GM21526 (cell line): ENCODE data around the gene DNAJB1.
"Not testable (repeated sequence)": the region's sequence is repeated elsewhere in the genome, so short reads cannot be mapped to it uniquely, and the experiment has no call there.

Source experiments
- ATAC-seq: cut with Tn5 transposase; IDR thresholded peaks from one replicate; pipeline ENCODE4 v1.9.1; 2021; ENCODE audit warnings: moderate library complexity; ENCODE audit not compliant: unreplicated experiment, low FRiP score

Gene DNAJB1

DNA sequence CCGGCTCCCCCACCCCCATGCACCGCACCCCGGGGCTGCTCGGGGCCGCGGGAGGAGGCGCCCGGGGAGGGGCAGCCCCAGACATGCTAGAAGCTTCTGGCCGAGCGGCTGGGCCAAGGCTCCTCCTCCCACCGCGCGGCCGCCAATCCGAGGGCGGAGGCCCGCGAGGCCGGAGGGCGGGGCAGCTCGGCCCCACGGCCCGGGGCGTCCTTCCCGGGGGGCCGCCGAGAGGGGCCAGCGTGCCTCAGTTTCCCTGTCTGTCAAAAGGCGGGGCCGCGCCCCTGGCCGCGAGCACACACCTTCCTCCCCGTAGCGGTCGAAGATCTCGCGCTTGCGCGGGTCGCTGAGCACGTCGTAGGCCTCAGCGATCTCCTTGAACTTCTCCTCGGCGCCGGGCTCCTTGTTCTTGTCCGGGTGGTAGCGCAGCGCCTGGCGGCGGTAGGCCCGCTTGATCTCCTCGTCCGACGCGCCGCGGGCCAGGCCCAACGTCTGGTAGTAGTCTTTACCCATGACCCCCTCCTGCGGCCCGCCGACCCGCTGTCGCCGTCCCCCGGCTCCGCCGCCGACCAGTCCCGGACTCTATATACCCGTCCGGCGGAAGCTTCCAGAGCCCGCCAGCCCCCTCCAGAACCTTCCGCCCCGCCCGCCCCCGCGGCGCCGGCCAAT, at the start of gene DNAJB1:
Gene DNAJB1 (minus strand): TSS at position 558 of the 666 bp plus-strand sequence. CDS start 48 bp downstream, at position 510.
- peak; percentile 57 for ATAC-seq

- no peak for ATAC-seq
Observed at GRCh38 chr19:14567079-14567478, 48.9 kb upstream of the DNAJB1 start.

DNA sequence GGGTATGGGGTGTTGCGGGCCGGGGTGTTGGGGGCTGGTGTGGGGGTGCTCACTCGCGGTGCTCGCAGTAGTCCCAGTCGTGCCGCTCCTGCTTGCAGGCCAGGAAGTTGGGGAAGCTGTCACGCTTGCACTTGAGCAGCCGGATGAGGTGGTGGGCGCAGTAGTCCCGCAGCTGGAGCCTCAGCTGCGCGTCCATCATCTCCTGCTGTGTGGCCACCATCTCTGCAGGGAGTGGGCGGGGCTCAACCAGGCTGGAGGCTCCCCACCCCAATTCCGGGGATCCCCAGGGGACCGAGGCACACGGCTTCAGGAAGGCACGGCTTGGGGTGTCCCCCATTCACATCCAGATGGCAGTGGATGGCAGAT, 48.5 kb upstream of the DNAJB1 start:
- no peak for ATAC-seq

DNA sequence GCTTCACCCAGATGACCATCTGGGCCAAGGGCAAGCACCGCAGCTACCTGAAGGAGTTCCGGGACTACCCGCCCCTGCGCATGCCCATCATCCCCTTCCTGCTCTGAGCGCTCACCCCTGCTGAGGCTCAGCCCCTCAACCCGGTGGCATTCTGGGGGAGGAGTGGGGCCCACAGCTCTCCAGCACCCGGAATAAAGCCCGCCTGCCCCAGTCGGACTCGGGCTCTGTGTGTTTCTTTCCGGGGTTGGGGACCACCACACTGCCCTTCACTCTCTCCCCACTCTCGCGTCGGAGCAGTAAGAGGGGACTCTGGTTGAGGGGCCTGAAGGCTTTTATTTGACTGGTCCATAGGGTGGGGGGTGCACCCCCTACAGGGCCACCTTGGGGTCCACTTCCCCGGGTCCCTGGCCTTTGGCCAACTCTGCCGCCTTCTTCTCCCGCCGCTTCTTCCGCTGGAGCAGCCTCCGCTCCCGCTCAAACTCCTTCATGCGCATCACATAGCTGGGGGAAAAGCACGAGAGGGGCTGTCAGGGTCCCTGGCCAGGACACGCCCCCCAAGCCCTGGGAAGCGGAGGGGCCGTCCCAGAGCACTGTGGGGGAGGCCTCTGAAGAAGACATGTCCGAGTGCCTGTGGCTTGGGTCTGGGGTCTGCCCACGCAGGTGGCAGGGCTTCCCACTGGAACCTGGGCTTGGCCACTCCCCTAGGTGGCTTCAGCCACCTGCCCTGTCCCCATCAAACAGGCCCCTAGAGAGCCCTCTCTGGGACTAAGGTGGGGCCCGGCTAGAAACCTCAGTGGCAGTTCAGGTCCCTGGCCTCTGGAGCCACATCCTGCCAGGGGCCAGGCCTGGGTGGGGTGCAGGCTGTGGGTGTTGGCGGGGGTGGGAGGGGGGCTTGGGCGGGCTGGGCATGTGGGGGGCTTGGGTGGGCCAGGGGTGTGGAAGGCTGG, 47.8 kb upstream of the DNAJB1 start:
- ATAC-seq, result no peak

DNA sequence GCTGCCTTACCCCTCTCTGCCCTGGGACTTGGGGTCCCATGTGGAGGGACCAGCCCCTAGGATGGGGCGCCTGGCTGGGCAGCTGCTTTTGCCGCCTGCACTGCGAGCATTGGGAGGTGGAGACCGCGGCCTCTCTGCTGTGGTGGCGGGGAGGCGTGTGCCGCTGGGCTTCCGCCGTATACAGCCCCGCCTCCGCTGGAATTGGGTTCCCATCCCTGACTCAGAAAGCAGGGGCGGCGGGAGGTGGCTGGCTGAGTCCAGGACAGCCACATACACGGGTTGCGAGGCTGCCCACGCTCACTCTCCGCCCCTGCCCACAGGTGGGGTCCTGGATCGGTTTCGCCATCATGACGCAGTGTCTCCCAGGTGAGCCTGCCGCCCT, 47.1 kb upstream of the DNAJB1 start:
- ATAC-seq, result no peak

DNA sequence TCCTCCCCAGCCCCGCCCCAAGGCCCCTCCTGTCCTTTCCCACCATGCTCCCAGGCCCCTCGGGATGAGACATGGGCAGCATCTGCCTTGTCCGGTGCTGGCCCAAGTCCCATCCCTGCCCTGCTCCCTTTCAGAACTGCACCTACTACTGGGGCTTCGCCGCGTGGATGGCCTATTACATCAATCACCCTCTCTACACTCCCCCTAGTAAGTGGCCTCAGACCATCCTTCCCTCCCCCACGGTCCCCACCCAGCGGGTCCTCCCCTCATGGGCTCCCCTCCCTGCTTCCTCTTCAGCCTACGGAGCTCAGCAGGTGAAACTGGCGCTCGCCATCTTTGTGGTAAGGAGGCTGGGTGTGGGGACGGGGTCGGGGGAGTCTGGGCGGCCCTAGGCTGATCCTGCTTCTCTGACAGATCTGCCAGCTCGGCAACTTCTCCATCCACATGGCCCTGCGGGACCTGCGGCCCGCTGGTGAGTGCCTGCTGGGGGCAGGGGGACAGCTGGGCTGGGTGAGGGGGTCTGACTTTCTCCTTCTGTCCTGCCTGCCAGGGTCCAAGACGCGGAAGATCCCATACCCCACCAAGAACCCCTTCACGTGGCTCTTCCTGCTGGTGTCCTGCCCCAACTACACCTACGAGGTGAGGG, 46.6 kb upstream of the DNAJB1 start:
- not testable (repeated sequence) for ATAC-seq

DNA sequence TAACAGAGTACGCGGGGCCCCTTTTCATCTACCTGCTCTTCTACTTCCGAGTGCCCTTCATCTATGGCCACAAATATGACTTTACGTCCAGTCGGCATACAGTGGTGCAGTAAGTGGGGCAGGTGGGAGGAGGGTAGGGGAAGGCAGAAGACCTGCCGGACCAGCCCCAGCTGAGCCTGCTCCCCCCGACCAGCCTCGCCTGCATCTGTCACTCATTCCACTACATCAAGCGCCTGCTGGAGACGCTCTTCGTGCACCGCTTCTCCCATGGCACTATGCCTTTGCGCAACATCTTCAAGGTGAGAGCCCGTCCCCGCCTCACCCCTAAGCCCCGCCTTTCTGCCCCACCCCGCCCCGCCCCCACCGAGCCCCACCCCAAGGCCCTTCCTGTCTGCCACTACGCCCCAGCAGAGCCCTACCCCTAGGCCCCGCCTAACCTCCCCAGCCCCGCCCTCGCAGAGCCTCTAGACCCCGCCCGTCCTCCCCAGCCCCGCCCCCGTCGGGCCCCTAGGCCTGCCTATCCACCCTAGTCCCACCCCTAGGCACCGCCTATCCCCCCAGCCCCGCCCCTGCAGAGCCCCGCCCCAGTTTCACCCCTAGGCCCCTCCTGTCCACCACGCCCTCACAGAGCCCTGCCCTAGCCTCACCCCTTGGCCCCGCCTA, 45.9 kb upstream of the DNAJB1 start:
- no peak for ATAC-seq

DNA sequence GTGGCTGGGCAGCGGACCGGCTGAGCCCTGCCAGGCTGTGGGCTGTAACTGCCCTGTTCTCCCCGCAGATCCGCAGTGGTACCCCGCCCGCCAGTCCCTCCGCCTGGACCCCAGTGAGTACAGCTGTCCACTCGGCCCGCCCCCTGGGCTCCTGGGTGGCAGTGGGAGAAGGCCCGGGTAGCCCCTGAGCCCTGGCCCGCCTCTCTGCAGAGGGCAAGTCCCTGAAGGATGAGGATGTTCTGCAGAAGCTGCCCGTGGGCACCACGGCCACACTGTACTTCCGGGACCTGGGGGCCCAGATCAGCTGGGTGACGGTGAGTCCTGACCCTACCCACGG, 45.4 kb upstream of the DNAJB1 start:
- ATAC-seq, result no peak

GRCh38 chr19:14562660-14563589, 44.7 kb upstream of the DNAJB1 start:
- ATAC-seq, result no peak

GRCh38 chr19:14561847-14562351, 43.7 kb upstream of the DNAJB1 start:
- no peak for ATAC-seq

DNA sequence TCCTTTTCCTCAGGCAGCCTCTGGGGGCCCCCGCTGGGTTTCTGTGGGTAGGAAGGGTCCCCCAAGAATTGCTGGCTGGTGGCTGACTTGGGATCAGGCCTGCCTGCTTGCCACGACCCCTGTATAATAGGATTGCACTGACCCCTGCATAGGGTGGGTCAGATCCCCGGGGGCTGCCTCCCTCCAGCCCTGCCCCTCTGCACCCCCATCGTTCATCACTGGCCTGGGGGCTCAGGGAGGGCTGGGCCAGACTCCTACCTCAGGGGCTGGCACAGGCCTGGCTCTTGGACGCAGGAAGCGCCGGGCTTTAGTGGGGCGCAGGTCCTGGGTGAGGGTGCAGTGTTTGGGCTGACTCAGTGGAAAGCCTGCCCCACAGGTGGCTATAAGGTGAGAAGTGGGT, 43.1 kb upstream of the DNAJB1 start:
- ATAC-seq, result no peak

DNA sequence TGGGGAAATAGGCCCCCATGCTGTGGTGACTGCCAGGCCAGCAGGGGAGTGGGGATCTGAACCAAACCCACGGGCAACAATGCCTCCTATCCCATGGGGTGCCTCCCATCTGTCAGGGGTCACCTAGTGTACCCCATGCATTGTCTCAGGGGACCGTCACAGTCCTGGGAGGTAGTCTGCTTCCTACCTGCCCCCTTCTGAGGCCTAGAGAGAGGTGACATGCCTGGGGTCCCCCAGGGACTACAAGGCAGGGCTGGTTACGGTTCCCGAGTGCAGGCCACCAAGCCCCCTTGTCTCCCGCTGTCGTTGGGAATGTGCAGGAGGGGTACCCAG, 42.5 kb upstream of the DNAJB1 start:
- no peak for ATAC-seq

DNA sequence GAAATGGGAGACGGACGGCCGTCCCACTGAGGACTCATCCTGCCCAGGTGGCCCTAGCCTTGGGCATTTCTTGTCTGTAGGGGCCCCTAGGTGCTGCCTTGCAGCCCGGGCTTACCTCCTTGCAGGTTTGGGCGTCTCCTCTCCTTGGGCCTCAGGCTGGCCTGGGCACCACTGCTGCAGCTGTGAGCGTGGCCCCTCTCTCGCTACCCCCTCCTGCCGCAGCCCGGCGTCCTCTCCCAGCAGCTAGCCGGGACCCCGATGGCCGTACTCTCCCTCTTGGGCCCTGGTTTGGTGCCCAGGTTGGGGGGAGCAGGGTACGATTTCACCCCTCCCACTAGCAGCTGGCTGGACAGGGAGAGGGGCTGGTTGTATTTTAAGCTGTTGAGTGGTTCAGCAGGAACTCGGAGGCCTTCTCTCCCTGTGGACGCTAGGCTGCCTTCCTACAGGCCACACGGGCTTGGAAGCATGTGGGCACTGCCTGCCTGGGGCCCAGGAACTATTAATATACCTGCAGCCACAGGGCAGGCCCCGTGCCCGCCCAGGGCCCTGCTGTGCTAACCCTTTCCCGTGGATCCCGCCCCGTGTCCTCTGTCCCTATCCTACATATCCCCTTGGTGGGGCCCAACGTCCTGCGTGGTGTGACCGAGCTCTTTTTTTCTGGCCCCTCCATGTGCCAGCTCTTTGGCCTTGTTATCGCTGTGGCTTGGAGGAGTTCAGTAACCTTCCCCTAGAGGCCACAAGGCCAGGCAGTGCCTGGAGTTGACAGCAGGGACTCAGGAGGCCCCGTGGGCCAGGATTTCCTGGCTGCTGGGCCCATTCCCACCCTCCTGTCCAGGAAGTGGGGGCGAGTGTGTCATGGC, 41.9 kb upstream of the DNAJB1 start:
- no peak for ATAC-seq

DNA sequence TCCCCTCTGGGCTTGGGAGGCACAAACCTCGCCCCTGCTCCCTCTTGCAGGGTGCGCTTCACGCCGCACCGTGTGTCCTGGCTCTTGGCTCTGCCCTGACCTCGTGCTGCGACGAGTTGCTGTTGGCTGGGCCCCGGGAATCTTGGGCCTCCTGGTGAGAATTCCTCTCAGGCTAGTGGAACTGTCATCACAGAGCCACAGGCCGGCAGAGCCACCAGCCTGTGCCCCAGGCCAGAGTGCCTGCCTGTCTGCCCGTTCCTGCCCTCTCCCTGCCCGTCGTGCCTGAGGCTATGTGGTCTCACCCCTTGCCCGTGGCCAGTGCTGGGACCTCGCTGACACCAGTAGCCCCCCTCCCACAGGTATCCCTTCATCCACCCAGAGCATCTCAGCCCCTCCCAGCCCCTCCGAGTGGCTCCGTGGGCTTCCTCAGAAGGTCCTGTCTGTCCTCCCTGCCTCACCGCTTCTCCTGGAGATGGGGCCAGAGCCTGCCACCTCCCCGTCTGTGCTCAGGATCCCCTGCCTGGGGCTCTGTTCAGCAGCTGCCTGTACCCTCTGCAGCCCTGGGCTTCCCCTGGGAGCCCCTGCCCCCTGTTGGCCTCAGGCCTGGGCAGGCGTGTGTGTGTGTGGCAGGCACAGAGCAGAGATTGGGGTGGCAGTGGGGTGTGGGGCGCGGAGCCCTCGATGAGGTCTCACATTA, 40.3 kb upstream of the DNAJB1 start:
- no peak for ATAC-seq

DNA sequence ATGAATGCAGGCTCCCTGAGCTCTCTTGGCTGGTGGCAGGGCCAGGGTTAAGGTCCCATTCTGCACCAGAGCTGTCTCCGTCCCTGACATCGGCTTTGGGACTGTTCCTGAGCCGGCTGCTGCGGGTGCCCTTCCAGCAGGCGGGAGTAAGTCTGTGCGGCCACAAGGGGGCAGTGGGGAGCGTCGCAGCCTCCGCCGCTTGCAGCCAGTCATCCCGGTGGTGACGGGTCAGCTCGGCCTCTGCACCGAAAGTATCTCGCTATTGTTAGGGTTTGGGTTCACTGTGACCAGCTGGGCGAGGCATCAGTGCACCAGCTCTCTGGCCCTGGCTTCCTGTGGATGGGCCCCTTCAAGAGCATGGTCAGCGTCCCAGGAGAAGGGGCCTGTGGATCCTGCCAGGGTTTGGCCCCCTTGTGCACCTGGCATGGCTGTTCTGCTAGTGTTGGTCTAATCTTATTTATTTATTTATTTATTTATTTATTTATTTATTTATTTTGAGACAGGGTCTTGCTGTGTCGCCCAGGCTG, 38.5 kb upstream of the DNAJB1 start:
- no peak for ATAC-seq

DNA sequence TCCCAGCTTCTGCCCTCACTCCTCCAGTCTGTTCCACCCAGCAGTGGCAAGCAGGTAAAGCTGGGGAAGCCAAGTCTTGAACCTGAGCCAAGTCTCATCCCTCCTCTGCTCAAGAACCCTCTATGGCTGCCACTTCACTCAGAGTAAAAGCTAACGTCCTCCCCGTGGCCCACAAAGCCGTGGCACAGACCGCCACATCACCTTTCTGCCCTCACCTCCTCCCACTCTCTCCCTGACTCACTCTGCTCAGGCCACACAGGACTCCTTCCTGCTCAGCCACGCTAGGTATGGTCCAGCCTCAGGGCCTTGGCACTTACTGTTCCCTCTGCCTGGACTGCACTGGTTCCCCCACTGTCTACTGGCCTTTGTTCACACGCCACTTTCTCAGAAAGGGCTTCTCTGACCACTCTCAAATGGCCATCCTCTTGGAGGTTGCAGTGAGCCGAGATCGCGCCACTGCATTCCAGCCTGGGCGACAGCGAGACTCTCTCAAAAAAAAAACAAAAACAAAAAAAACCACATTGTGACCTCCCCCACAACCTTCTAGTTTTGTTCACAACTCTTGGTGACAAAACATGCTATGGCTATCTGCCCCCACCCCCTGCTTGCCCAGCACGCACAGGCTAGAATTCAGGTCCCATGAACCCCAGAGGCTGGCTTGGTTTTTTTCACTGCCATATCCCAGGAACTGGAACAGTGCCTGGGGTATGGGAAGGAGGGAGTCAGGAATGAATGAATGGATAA, 37.9 kb upstream of the DNAJB1 start:
- no peak for ATAC-seq

DNA sequence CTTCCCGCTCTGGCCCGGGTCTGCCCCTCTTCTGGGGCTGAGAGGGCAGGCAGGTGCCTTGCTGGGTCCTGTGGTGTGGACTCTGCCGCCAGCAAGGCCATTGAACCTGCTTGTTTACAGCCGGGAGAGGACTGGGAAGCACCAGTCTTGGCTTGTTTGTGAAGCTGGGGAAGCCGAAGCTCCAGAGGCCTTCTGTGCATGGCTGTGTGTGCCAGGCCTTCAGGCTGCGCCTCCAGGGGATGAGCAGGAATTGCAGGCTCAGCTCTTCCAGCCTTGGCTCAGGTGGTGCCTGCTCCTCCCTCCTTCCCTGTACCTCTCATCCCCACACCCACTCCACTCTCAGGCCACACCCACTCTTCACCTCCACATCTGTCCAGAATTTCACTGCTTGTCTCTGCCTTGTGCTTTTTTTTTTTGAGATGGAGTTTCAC, 36.2 kb upstream of the DNAJB1 start:
- ATAC-seq, result no peak

DNA sequence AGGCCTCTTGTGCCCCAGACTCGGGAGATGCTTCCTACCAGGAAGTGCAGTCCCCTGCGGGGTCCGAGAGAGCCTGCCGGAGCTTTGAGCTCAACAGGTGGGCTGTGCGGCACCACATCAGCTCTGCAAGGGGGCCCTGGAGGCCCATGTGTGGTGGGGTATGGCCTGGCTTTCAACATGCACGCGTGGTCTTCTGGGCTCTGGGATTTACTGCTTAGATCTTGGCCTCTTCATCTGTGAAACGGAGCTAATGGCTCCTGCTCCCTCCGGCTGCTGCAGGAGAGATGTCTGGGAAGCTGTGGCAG, 35.7 kb upstream of the DNAJB1 start:
- no peak for ATAC-seq
